OCI-LY7 (cell line): ENCODE results near the gene INA.

Source experiments
- CTCF ChIP-seq: fragments of 200-600 bp; sonication (generic); conservative IDR thresholded peaks from 2 replicates; pipeline ENCODE4 v1.5.1; 2014; ENCODE audit warnings: mild to moderate bottlenecking, antibody characterized with exemption, low read length, moderate library complexity, mixed read lengths
- EZH2phosphoT487 ChIP-seq: fragments of 200-600 bp; sonication (generic); IDR thresholded peaks from 2 replicates; pipeline ENCODE4 v1.6.1; 2018; ENCODE audit warnings: low read depth, borderline replicate concordance, mild to moderate bottlenecking, mixed run types, antibody characterized with exemption, low read length, moderate library complexity, mixed read lengths

- TF ChIP-seq CTCF = no peak
- TF ChIP-seq EZH2phosphoT487 = no peak
Measured at GRCh38 chr10:103256613-103257012, 20.3 kb upstream of the INA start.
